Transverse colon (tissue), 4 donors: Measurements from ENCODE around the gene BMPR1B. TPM values are rescaled to one million over a fixed set of nuclear protein-coding genes. Genes with fewer than 3 reads are reported as not detected.

Source experiments
- DNase-seq: peaks from one replicate; pipeline ENCODE4 v3.0.0-alpha.2; 2019
- H3K27ac ChIP-seq, 4 donors: fragments of 200-600 bp; sonication (generic); 2 replicates each; pipeline ENCODE4 v1.5.1; 2016 to 2018; ENCODE audit warnings: inconsistent platforms in 4 of 4
- H3K27me3 ChIP-seq: fragments of 200-600 bp; sonication (generic); 2 replicates; pipeline ENCODE4 v1.5.1; 2017; ENCODE audit warnings: inconsistent platforms
- H3K36me3 ChIP-seq, 4 donors: fragments of 200-600 bp; sonication (generic); 2 replicates each; pipeline ENCODE4 v1.5.1; 2017 to 2019; ENCODE audit warnings: inconsistent platforms in 4 of 4
- H3K4me1 ChIP-seq, 4 donors: fragments of 200-600 bp; sonication (generic); 2 replicates each; pipeline ENCODE4 v1.5.1; 2017 to 2020; ENCODE audit warnings: inconsistent platforms in 4 of 4
- H3K4me3 ChIP-seq, 4 donors: fragments of 200-600 bp; sonication (generic); 1 replicate in 1 of 4; 2 replicates in 3 of 4; pipeline versions ENCODE4 v1.5.1 to v1.6.1; 2017 to 2019; ENCODE audit warnings: inconsistent platforms in 4 of 4
- H3K9me3 ChIP-seq, 2 donors: fragments of 200-600 bp; sonication (generic); 2 replicates each; pipeline ENCODE4 v1.5.1; 2017 to 2019; ENCODE audit warnings: inconsistent platforms in 2 of 2
- EP300 ChIP-seq: sonication (generic); formaldehyde crosslinking; IDR thresholded peaks from one replicate; pipeline ENCODE4 v1.6.1; 2017; ENCODE audit warnings: antibody characterized with exemption, low read depth
- POLR2A ChIP-seq: fragments of 450-650 bp; IDR thresholded peaks from one replicate; pipeline ENCODE4 v1.6.1; 2016; ENCODE audit warnings: antibody characterized with exemption, mild to moderate bottlenecking, moderate library complexity
- POLR2AphosphoS5 ChIP-seq, 3 donors: sonication (generic); formaldehyde crosslinking; IDR thresholded peaks; one replicate each; pipeline ENCODE4 v1.6.1; 2016; ENCODE audit warnings: antibody characterized with exemption in 3 of 3
- WGBS, 2 donors: methylation state at CpG; one replicate each; pipeline ENCODE4 v1.1.5; 2018; ENCODE audit warnings: low coverage in 1 of 2; 5-methylcytosine and 5-hydroxymethylcytosine counted together
- in situ Hi-C, 4 donors: fragments of 200-750 bp; cut with MboI; loops; one replicate each; pipeline versions ENCODE4 v1.15.0 to v1.15.1; 2017; ENCODE audit warnings: low sequenced_read_pairs in 3 of 4, low pct_ligation_motif_present in 1 of 4, low pct_unique_long_range_greater_than_20kb in 1 of 4
- intact Hi-C: fragments of 100-400 bp; cut with DNase I; formaldehyde crosslinking; loops from one replicate; pipeline ENCODE4 v1.15.1; 2023; ENCODE audit warnings: low total_unique reads
- total RNA-seq, 4 donors: library from RNA; depleted of rRNA; stranded (reverse); fragments of >200 nt; gene quantifications; one replicate each; pipeline ENCODE4 v1.1.0, GENCODE V29; 2016
- TF ChIP-seq, protein P1 (sequence below), 5 experiments: fragments of 200-600 bp in 3 of 5; fragments of 450-650 bp in 2 of 5; sonication (generic) in 3 of 5; IDR thresholded peaks; 1 replicate in 2 of 5; 2 replicates in 3 of 5; pipeline ENCODE4 v1.5.1; 2016 to 2017; ENCODE audit warnings: antibody characterized with exemption in 5 of 5, inconsistent platforms in 3 of 5, mild to moderate bottlenecking in 2 of 5, moderate library complexity in 1 of 5

Gene BMPR1B
- total RNA-seq, 4 donors from 2014 or later, result 0.64 to 3.2 (median 0.68) TPM; not detected in 1

DNA sequence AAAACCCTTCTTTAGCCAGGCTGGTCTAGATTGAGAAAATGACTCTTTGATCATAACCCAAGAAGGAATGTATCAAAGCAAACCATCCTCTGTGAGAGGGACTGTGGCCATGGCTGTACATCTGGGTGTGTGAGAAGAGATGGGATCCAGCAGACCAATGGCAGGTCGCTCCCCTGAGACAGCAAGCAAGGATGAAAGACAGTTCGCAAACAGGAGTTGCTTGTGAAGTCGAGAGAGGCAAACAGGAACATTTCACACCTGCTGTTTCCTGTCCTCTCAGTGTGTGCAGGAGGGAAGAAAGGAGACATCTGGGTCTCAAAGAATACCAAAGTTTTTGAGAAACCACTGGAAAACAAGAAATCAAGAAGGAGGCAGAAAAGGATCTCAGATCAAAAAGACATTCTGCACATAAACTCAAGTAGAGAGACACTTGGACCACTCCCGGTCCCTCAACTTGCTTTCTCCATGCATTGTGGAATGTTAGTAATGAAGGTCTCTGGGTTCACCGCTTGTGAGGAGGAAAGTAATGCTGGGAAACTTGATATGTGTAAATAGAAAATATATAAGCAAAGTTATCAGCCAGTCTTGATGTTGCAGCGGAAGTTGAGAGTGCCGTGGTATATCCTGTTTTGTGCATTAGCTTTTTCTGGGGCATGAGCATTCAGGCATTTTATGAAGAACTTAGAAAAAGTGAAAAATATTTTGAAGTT is 327.5 kb downstream of the BMPR1B start:
- TF ChIP-seq POLR2AphosphoS5 (IDR thresholded peaks at IDR 0.05) (no peak), EP300 (no peak), POLR2A (no peak)
- TF ChIP-seq, protein P1, sequence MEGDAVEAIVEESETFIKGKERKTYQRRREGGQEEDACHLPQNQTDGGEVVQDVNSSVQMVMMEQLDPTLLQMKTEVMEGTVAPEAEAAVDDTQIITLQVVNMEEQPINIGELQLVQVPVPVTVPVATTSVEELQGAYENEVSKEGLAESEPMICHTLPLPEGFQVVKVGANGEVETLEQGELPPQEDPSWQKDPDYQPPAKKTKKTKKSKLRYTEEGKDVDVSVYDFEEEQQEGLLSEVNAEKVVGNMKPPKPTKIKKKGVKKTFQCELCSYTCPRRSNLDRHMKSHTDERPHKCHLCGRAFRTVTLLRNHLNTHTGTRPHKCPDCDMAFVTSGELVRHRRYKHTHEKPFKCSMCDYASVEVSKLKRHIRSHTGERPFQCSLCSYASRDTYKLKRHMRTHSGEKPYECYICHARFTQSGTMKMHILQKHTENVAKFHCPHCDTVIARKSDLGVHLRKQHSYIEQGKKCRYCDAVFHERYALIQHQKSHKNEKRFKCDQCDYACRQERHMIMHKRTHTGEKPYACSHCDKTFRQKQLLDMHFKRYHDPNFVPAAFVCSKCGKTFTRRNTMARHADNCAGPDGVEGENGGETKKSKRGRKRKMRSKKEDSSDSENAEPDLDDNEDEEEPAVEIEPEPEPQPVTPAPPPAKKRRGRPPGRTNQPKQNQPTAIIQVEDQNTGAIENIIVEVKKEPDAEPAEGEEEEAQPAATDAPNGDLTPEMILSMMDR (IDR thresholded peaks at IDR 0.05), result no peak
- H3K27me3 ChIP-seq, result no peaks in the 10 kb centered on the region
- no peaks in the 10 kb centered on the region for H3K9me3 ChIP-seq
- no peak for DNase-seq
- no peak overlapping the region for H3K4me3 ChIP-seq
- WGBS, 2 donors, result 68 to 76% methylated on average over 7 of the region's 7 CpGs
- peaks cover 0 to 11% (median 1%) of the 10 kb centered on the region in 4 donors for H3K4me1 ChIP-seq
- intact Hi-C loops, result no loop called here
- no peaks in the 10 kb centered on the region for H3K36me3 ChIP-seq
- H3K27ac ChIP-seq, result peak overlapping the region in 1 of 4 donors; percentile 6
- in situ Hi-C loops, result no loop called here

- intact Hi-C loops, result no loop called here
- no peak overlapping the region for H3K4me3 ChIP-seq
- TF ChIP-seq, protein P1 (IDR thresholded peaks at IDR 0.05), result no peak
- TF ChIP-seq POLR2AphosphoS5 (IDR thresholded peaks at IDR 0.05) (no peak), POLR2A (no peak), EP300 (no peak)
- no peaks in the 10 kb centered on the region for H3K36me3 ChIP-seq
- H3K27me3 ChIP-seq, result no peaks in the 10 kb centered on the region
- DNase-seq, result no peak
- no peaks in the 10 kb centered on the region for H3K9me3 ChIP-seq
- no peak overlapping the region for H3K27ac ChIP-seq
- in situ Hi-C loops, result no loop called here
- WGBS, 2 donors, result 44 to 55% methylated on average over 1 of the region's 1 CpG
- peaks cover 0 to 11% (median 1%) of the 10 kb centered on the region in 4 donors for H3K4me1 ChIP-seq
Measured at GRCh38 chr4:95086551-95086950, 328.8 kb downstream of the BMPR1B start.

GRCh38 chr4:95087657-95088455 is 330.1 kb downstream of the BMPR1B start:
- in situ Hi-C loops, result no loop called here
- no peak for DNase-seq
- 47 to 55% methylated on average over 2 of the region's 2 CpGs for WGBS, 2 donors

DNA sequence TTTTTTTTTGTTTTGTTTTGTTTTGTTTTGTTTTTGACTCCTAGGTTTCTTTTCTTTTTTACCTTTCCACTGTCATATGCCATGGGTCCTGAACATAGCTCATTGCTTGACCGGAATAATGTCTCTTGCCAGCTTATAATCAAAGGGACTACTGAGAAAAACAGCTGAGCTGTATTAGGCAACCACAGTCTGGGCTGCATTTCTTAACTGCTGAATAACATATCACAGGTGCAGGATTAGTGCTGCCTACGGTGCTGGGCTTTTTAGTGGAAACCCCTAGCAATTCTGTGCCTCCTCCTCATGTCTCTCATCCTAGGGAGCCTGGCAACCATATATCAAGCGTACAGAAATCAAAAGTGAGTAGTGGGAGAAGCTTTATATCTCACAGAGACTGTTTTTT is 333.5 kb downstream of the BMPR1B start:
- H3K27ac ChIP-seq, result no peak overlapping the region
- no peak for DNase-seq
- H3K27me3 ChIP-seq, result no peaks in the 10 kb centered on the region
- H3K36me3 ChIP-seq, result no peaks in the 10 kb centered on the region
- H3K9me3 ChIP-seq, result no peaks in the 10 kb centered on the region
- TF ChIP-seq, protein P1 (IDR thresholded peaks at IDR 0.05), result no peak
- TF ChIP-seq POLR2AphosphoS5 (IDR thresholded peaks at IDR 0.05) (no peak), EP300 (no peak), POLR2A (no peak)
- intact Hi-C loops, result no loop called here
- WGBS, 2 donors, result 66 to 89% methylated on average over 3 of the region's 3 CpGs
- H3K4me1 ChIP-seq, result peaks cover 0 to 14% (median 0%) of the 10 kb centered on the region in 4 donors
- H3K4me3 ChIP-seq, result no peak overlapping the region
- in situ Hi-C loops, result no loop called here

More at GRCh38 chr4:95087657-95088455, 330.1 kb downstream of the BMPR1B start:
- Histone ChIP-seq H3K9me3 (no peaks in the 10 kb centered on the region), H3K27me3 (no peaks in the 10 kb centered on the region), H3K4me3 (no peak overlapping the region), H3K4me1 (peaks cover 0 to 12% (median 1%) of the 10 kb centered on the region in 4 donors), H3K27ac (no peak overlapping the region), H3K36me3 (no peaks in the 10 kb centered on the region)
- intact Hi-C loops, result no loop called here
- TF ChIP-seq EP300 (no peak), POLR2AphosphoS5 (IDR thresholded peaks at IDR 0.05) (no peak), POLR2A (no peak)
- TF ChIP-seq, protein P1 (IDR thresholded peaks at IDR 0.05), result no peak
